H9 (cell line): ENCODE measurements around the gene ANKRD55. TPM values are rescaled to one million over a fixed set of nuclear protein-coding genes. Genes with fewer than 3 reads are reported as not detected.

ENCODE experiments used
- DNase-seq: peaks from one replicate; pipeline ENCODE4 v3.0.0-alpha.2; 2017
- H2AFZ ChIP-seq: one replicate; pipeline ENCODE4 v1.6.1; 2013; ENCODE audit warnings: mild to moderate bottlenecking, low read length, control low read depth, moderate library complexity
- H2AK5ac ChIP-seq: 2 replicates; pipeline ENCODE4 v1.6.1; 2013; ENCODE audit warnings: low read length, control low read depth, mixed read lengths; ENCODE audit not compliant: insufficient read length
- H2BK120ac ChIP-seq: one replicate; pipeline ENCODE4 v1.6.1; 2013; ENCODE audit warnings: low read depth, mild to moderate bottlenecking, low read length, control low read depth, inconsistent platforms; ENCODE audit not compliant: poor library complexity, severe bottlenecking
- H2BK12ac ChIP-seq: 2 replicates; pipeline ENCODE4 v1.6.1; 2013; ENCODE audit warnings: low read length, control low read depth, mixed read lengths, low read depth; ENCODE audit not compliant: insufficient read length
- H2BK15ac ChIP-seq: 2 replicates; pipeline ENCODE4 v1.6.1; 2013; ENCODE audit warnings: low read depth, low read length, control low read depth
- H2BK20ac ChIP-seq: one replicate; pipeline ENCODE4 v1.6.1; 2013; ENCODE audit warnings: low read depth, mild to moderate bottlenecking, low read length, control low read depth, inconsistent platforms; ENCODE audit not compliant: poor library complexity, severe bottlenecking
- H2BK5ac ChIP-seq: 2 replicates; pipeline ENCODE4 v1.6.1; 2013; ENCODE audit warnings: low read length, control low read depth, mixed read lengths; ENCODE audit not compliant: insufficient read length
- H3K14ac ChIP-seq: 2 replicates; pipeline ENCODE4 v1.6.1; 2013; ENCODE audit warnings: low read length, control low read depth; ENCODE audit not compliant: insufficient read depth
- H3K18ac ChIP-seq: 2 replicates; pipeline ENCODE4 v1.6.1; 2013; ENCODE audit warnings: low read depth, mild to moderate bottlenecking, mixed read lengths, low read length, control low read depth; ENCODE audit not compliant: insufficient read length
- H3K23ac ChIP-seq: 2 replicates; pipeline ENCODE4 v1.6.1; 2013; ENCODE audit warnings: low read length, control low read depth, mixed read lengths, low read depth; ENCODE audit not compliant: insufficient read length
- H3K23me2 ChIP-seq: 2 replicates; pipeline ENCODE4 v1.6.1; 2013; ENCODE audit warnings: low read depth, mild to moderate bottlenecking, mixed read lengths, low read length, control low read depth; ENCODE audit not compliant: insufficient read length, poor library complexity, severe bottlenecking
- H3K27ac ChIP-seq: 2 replicates; pipeline ENCODE4 v1.5.1; 2013; ENCODE audit warnings: low read length, control low read depth, mixed read lengths, low read depth; ENCODE audit not compliant: insufficient read length
- H3K27me3 ChIP-seq: 2 replicates; pipeline ENCODE4 v1.6.1; 2013; ENCODE audit warnings: low read length, control low read depth, inconsistent platforms; ENCODE audit not compliant: insufficient read depth
- H3K4ac ChIP-seq: 2 replicates; pipeline ENCODE4 v1.6.1; 2013; ENCODE audit warnings: low read depth, mild to moderate bottlenecking, control low read depth, inconsistent platforms, low read length, moderate library complexity
- H3K4me1 ChIP-seq: 2 replicates; pipeline ENCODE4 v1.6.1; 2013; ENCODE audit warnings: low read length, control low read depth, inconsistent platforms; ENCODE audit not compliant: insufficient read depth
- H3K4me2 ChIP-seq: 2 replicates; pipeline ENCODE4 v1.6.1; 2013; ENCODE audit warnings: low read length, control low read depth, mixed read lengths; ENCODE audit not compliant: insufficient read length, insufficient read depth
- H3K56ac ChIP-seq: 2 replicates; pipeline ENCODE4 v1.6.1; 2013; ENCODE audit warnings: low read depth, mild to moderate bottlenecking, mixed read lengths, low read length, control low read depth; ENCODE audit not compliant: insufficient read length
- H3K79me1 ChIP-seq: 2 replicates; pipeline ENCODE4 v1.6.1; 2013; ENCODE audit warnings: low read depth, mild to moderate bottlenecking, moderate library complexity, low read length, control low read depth, inconsistent platforms; ENCODE audit not compliant: insufficient read depth, poor library complexity, severe bottlenecking
- H3K79me2 ChIP-seq: 2 replicates; pipeline ENCODE4 v1.6.1; 2013; ENCODE audit warnings: low read length, control low read depth, inconsistent platforms; ENCODE audit not compliant: insufficient read depth
- H3K9ac ChIP-seq: 2 replicates; pipeline ENCODE4 v1.6.1; 2013; ENCODE audit warnings: low read length, control low read depth, mixed read lengths; ENCODE audit not compliant: insufficient read length; ENCODE audit errors: extremely low read depth
- H3K9me3 ChIP-seq: one replicate; pipeline ENCODE4 v1.6.1; 2013; ENCODE audit warnings: low read depth, low read length, inconsistent platforms; ENCODE audit not compliant: control insufficient read depth
- H3T11ph ChIP-seq: one replicate; pipeline ENCODE4 v1.6.1; 2013; ENCODE audit warnings: mild to moderate bottlenecking, low read length, control low read depth, inconsistent platforms
- H4K20me1 ChIP-seq: one replicate; pipeline ENCODE4 v1.6.1; 2013; ENCODE audit not compliant: control insufficient read depth, insufficient read length, insufficient read depth
- H4K5ac ChIP-seq: 2 replicates; pipeline ENCODE4 v1.6.1; 2013; ENCODE audit warnings: low read depth, mild to moderate bottlenecking, mixed read lengths, low read length, control low read depth; ENCODE audit not compliant: insufficient read length
- H4K8ac ChIP-seq: replicated peaks from 2 replicates; pipeline ENCODE4 v1.6.1; 2013; ENCODE audit warnings: low read length, control low read depth, mixed read lengths, low read depth; ENCODE audit not compliant: insufficient read length
- H4K91ac ChIP-seq: 2 replicates; pipeline ENCODE4 v1.6.1; 2013; ENCODE audit warnings: low read depth, mild to moderate bottlenecking, moderate library complexity, mixed read lengths, low read length, control low read depth; ENCODE audit not compliant: insufficient read length
- H3K27ac Mint-ChIP-seq, 3 experiments: 2 replicates in 2 of 3; 3 replicates in 1 of 3; pipeline ENCODE4 v1.8.0; 2020 to 2021; ENCODE audit warnings: mixed read lengths in 3 of 3, mild to moderate bottlenecking in 1 of 3, moderate library complexity in 1 of 3
- H3K27me3 Mint-ChIP-seq: 2 replicates; pipeline ENCODE4 v1.8.0; 2021; ENCODE audit warnings: low read depth, mild to moderate bottlenecking, moderate library complexity, mixed read lengths
- H3K36me3 Mint-ChIP-seq, 3 experiments: 2 replicates in 2 of 3; 3 replicates in 1 of 3; pipeline ENCODE4 v1.8.0; 2020 to 2021; ENCODE audit warnings: low read depth in 3 of 3, mixed read lengths in 3 of 3; ENCODE audit not compliant: insufficient read depth in 1 of 3
- H3K4me1 Mint-ChIP-seq, 2 experiments: 2 replicates each; pipeline ENCODE4 v1.8.0; 2020; ENCODE audit warnings: mixed read lengths in 2 of 2
- H3K4me3 Mint-ChIP-seq, 2 experiments: 2 replicates in 1 of 2; 3 replicates in 1 of 2; pipeline ENCODE4 v1.8.0; 2020 to 2021; ENCODE audit warnings: mild to moderate bottlenecking in 2 of 2, mixed read lengths in 2 of 2, moderate library complexity in 1 of 2
- H3K9me3 Mint-ChIP-seq, 2 experiments: 2 replicates in 1 of 2; 3 replicates in 1 of 2; pipeline ENCODE4 v1.8.0; 2020; ENCODE audit warnings: mild to moderate bottlenecking in 2 of 2, mixed read lengths in 2 of 2, moderate library complexity in 1 of 2
- CTCF ChIP-seq: fragments of 200-600 bp; sonication (generic); conservative IDR thresholded peaks from 3 replicates; pipeline ENCODE4 v1.8.0; 2021; ENCODE audit warnings: antibody characterized with exemption, mild to moderate bottlenecking
- WGBS: extraction: QIAGEN DNeasy Blood & Tissue Kit; methylation state at CpG from one replicate; pipeline ENCODE4 v1.1.7; 2013; ENCODE audit warnings: missing lambda C conversion rate, low lambda C conversion rate, mixed read lengths; ENCODE audit not compliant: insufficient read length; ENCODE audit errors: extremely low coverage; 5-methylcytosine and 5-hydroxymethylcytosine counted together
- total RNA-seq: library from RNA; stranded (reverse); gene quantifications from 2 replicates; pipeline ENCODE4 v1.2.1, GENCODE V29; 2021

The ANKRD55 gene
- total RNA-seq, 1 experiment from 2014 or later: not detected

DNA sequence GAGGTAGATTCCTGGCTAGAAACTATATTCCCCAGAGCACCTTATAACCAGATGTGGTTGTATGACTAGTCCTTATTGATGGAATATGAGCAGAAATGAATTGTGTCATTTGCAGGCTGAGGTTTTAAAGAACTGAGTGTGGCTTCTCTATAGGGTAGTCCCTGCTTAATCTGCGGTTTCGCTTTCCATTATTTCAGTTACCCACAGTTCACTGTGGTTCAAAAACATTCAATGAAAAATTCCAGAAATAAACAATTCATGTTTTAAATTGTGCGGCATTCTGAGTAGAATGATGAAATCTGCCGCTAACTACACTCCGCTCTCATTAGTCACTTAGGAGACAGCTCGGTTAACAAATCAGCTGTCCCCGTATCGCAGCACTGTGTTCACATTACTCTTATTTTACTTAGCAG lies 65.1 kb downstream of the ANKRD55 start:
- Histone ChIP-seq H3K4ac (no peak overlapping the region), H2BK12ac (no peak overlapping the region), H4K5ac (no peak overlapping the region), H3K9ac (no peak overlapping the region), H2BK20ac (no peak overlapping the region), H2BK15ac (no peak overlapping the region), H2AFZ (no peak overlapping the region), H3K14ac (no peak overlapping the region), H3K79me1 (no peaks in the 10 kb centered on the region), H3K27me3 (no peaks in the 10 kb centered on the region), H3K18ac (no peak overlapping the region), H4K20me1 (no peaks in the 10 kb centered on the region), H3K9me3 (no peaks in the 10 kb centered on the region), H3K56ac (no peak overlapping the region), H2AK5ac (no peak overlapping the region), H3K4me1 (no peaks in the 10 kb centered on the region), H2BK120ac (no peak overlapping the region), H2BK5ac (no peak overlapping the region), H4K91ac (no peak overlapping the region), H3K79me2 (no peaks in the 10 kb centered on the region), H3T11ph (no peak overlapping the region), H3K4me2 (no peak overlapping the region), H4K8ac (no peak overlapping the region), H3K27ac (no peak overlapping the region), H3K23me2 (no peaks in the 10 kb centered on the region), H3K23ac (no peak overlapping the region)
- no peak for DNase-seq
- no peak for TF ChIP-seq CTCF
- H3K4me3 Mint-ChIP-seq: no peak overlapping the region
- H3K9me3 Mint-ChIP-seq: no peaks in the 10 kb centered on the region
- H3K27me3 Mint-ChIP-seq: no peaks in the 10 kb centered on the region; the same call in 1 of the 2 replicates
- no peak overlapping the region for H3K27ac Mint-ChIP-seq
- H3K36me3 Mint-ChIP-seq: no peaks in the 10 kb centered on the region; a peak in 1 of 7 replicates
- no peaks in the 10 kb centered on the region for H3K4me1 Mint-ChIP-seq
- no CpG with 5 or more reads among the region's 8 CpGs for WGBS
